Fibroblast of villous mesenchyme (primary cell): ENCODE results near the gene LYPD1. TPM values are rescaled to one million over a fixed set of nuclear protein-coding genes. Genes with fewer than 3 reads are reported as not detected.

Experiments used
- DNase-seq: peaks from one replicate; pipeline ENCODE4 v3.0.0-alpha.2; 2010; ENCODE audit warnings: low read depth
- H3K4me3 ChIP-seq: 2 replicates; pipeline ENCODE4 v1.5.1; 2011; ENCODE audit warnings: low read depth, mild to moderate bottlenecking, low read length
- CTCF ChIP-seq: IDR thresholded peaks from 2 replicates; pipeline ENCODE4 v1.5.1; 2012; ENCODE audit warnings: low read depth, mild to moderate bottlenecking, low read length; ENCODE audit not compliant: insufficient read depth
- total RNA-seq: library from RNA; depleted of rRNA; stranded (reverse); fragments of >200 nt; gene quantifications from 2 replicates; pipeline ENCODE4 v1.2.3, GENCODE V29; 2012

LYPD1 gene
- total RNA-seq, 1 donor, result 16.0 TPM

GRCh38 chr2:132678483-132678882 lies 8.5 kb upstream of the LYPD1 start:
- no peak overlapping the region for H3K4me3 ChIP-seq
- TF ChIP-seq CTCF, result no peak
- DNase-seq, result no peak

- no peak overlapping the region for H3K4me3 ChIP-seq
- DNase-seq, result no peak
- TF ChIP-seq CTCF, result no peak
These were observed 7.7 kb upstream of the LYPD1 start for GRCh38 chr2:132677661-132678060.

- DNase-seq, result no peak
- peak; percentile 2 for TF ChIP-seq CTCF
- no peak overlapping the region for H3K4me3 ChIP-seq
These were observed 7.0 kb upstream of the LYPD1 start for GRCh38 chr2:132676999-132677398.

GRCh38 chr2:132671151-132671835 lies 1.3 kb upstream of the LYPD1 start:
- peak; percentile 41 for DNase-seq
- no peak for TF ChIP-seq CTCF
- peak overlapping the region; percentile 47 for H3K4me3 ChIP-seq

GRCh38 chr2:132670496-132671150 lies 618 bp upstream of the LYPD1 start:
- peak overlapping the region; percentile 47 for H3K4me3 ChIP-seq
- no peak for TF ChIP-seq CTCF
- DNase-seq, result no peak

GRCh38 chr2:132668987-132669907 lies 758 bp downstream of the LYPD1 start:
- TF ChIP-seq CTCF, result no peak
- peak overlapping the region; percentile 47 for H3K4me3 ChIP-seq
- DNase-seq, result no peak
